HepG2 (cell line): Measurements from ENCODE around the gene ARHGAP23.

Experiments
- BRCA1 ChIP-seq: sonication (generic); formaldehyde crosslinking; IDR thresholded peaks from 2 replicates; pipeline ENCODE4 v1.4.0; 2020; ENCODE audit warnings: missing genetic modification reagents
- CBFB ChIP-seq: sonication (generic); formaldehyde crosslinking; IDR thresholded peaks from 2 replicates; pipeline ENCODE4 v1.4.0; 2020; ENCODE audit warnings: missing genetic modification reagents
- EP300 ChIP-seq, 3 experiments: sonication (generic) in 1 of 3; formaldehyde crosslinking in 1 of 3; IDR thresholded peaks; 2 replicates each; pipeline versions ENCODE4 v1.5.1 to v1.6.1; 2011 to 2020; ENCODE audit warnings: low read depth in 2 of 3, low read length in 2 of 3, borderline replicate concordance in 1 of 3, improper control_type of control experiment in 1 of 3, mild to moderate bottlenecking in 1 of 3, missing genetic modification reagents in 1 of 3, moderate library complexity in 1 of 3
- ESRRA ChIP-seq: sonication (generic); formaldehyde crosslinking; IDR thresholded peaks from 2 replicates; pipeline ENCODE4 v1.5.1; 2020; ENCODE audit warnings: mild to moderate bottlenecking, low read depth, missing genetic modification reagents
- EZH2 ChIP-seq: conservative IDR thresholded peaks from 2 replicates; pipeline ENCODE4 v1.6.1; 2012; ENCODE audit warnings: mild to moderate bottlenecking, low read depth, low read length, moderate library complexity
- KLF6 ChIP-seq: IDR thresholded peaks from 2 replicates; pipeline ENCODE4 v1.8.0; 2016; ENCODE audit warnings: missing biosample characterization, missing genetic modification reagents
- NFYB ChIP-seq: sonication (generic); formaldehyde crosslinking; IDR thresholded peaks from 2 replicates; pipeline ENCODE4 v1.4.0; 2020; ENCODE audit warnings: missing genetic modification reagents
- ZNF274 ChIP-seq: sonication (generic); formaldehyde crosslinking; IDR thresholded peaks from 2 replicates; pipeline ENCODE4 v1.5.1; 2020; ENCODE audit warnings: mild to moderate bottlenecking, missing genetic modification reagents

DNA sequence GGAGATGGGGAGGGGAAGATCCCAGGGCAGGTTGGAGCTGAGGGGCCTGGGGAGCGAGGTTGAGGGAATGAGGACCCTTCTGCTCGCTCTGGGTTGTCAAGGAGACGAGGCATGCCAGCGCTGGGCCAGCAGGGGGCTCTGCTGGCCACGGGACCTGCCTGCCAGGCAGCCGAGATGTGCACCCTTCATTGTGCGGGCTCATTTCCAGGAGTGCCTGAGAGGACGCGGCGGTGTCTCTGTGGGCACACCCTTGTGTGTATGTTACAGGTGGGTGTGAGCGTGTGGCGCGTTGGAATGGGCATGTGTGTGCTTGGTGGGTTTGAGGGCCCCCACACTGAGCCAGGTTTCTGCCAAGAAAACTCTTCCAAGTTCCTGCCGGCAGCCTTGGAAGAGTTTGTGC, 15.9 kb downstream of the ARHGAP23 start:
- TF ChIP-seq NFYB (CRISPR knock-in tag) (no peak), KLF6 (CRISPR knock-in tag) (no peak), ZNF274 (CRISPR knock-in tag) (0 out of 2 replicates have a peak, but pooled peaks have one; percentile 47), ESRRA (CRISPR knock-in tag) (no peak), EP300 (IDR thresholded peaks at IDR 0.05; ENCODE audit: low read depth in 2 of 2, low read length in 2 of 2) (no peak), EP300 (CRISPR knock-in tag; IDR thresholded peaks at IDR 0.05; ENCODE audit: borderline replicate concordance) (no peak), CBFB (0 out of 2 replicates have a peak, but pooled peaks have one; percentile 63), EZH2 (peak; percentile 54; the same call in 1 of the 2 replicates), BRCA1 (CRISPR knock-in tag) (no peak)
